Measurements from ENCODE around the gene CXCR2. TPM values are rescaled to one million over a fixed set of nuclear protein-coding genes. Genes with fewer than 3 reads are reported as not detected.
"Not testable (repeated sequence)": the region's sequence is repeated elsewhere in the genome, so short reads cannot be mapped to it uniquely, and the experiment has no call there.

Gene CXCR2
- 1.5 TPM for total RNA-seq
- long read RNA-seq, result 0 reads

GRCh38 chr2:218125626-218126080 is at the start of gene CXCR2:
TSS of gene CXCR2 (plus strand) at chr2:218126028. CDS start at chr2:218134802, 8,774 bp downstream.
- peak; percentile 73 for ATAC-seq
- peak; percentile 90 for DNase-seq (ENCODE audit: missing footprints)
- intact Hi-C loops (cut with DNase I), result no loop called here

GRCh38 chr2:218077464-218078216 is 48.2 kb upstream of the CXCR2 start:
- ATAC-seq (no peak), DNase-seq (ENCODE audit: missing footprints) (no peak)
- intact Hi-C loops (cut with DNase I), result no loop called here

DNA sequence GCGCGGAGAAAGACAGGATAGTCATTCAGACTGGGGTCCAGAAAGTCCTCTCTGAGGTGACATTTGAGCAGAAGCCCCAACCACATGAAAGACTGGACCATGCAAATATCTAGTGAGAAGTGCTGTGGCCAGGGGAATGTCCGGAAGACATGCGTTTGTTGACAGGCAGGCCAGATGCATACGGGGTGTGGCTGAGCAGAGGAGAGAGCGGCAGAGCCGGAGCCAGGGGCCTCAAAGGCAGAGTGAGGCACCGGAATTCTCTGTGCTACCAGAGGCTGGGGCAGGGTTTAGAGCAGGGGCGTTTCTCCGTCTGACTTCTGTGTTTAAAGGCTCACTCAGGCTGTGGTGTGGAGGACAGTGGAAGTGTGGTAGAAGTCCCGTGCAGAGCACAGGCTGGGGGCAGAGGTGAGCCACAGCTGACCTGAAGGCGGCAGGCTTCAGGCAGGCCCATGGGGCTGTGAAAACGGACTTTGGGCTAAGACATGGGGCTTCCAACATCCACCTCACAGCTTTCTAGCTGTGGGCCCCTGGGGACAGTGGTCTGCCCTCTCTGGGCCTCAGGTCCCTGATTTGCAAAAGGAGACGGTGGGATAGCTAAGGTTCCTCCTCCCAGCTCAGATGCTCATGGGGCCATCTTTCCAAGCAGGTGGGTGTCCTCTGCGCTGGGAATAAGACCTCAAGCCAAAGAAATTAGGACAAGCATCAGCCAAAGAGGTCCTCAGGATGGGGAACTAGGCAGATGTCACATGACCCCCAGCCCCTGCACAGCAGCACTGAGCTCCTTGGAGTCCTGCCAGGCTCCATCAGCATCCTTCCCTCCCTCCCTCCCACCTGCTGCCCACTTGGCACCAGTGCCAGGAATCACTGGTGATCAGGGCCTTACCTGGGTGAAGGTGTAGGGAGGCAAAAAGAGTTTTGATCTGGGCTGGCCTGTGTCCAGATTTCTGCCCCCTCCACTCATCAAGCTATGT is 45.6 kb upstream of the CXCR2 start:
- intact Hi-C loops (cut with DNase I), result no loop called here
- no peak for DNase-seq (ENCODE audit: missing footprints)

DNA sequence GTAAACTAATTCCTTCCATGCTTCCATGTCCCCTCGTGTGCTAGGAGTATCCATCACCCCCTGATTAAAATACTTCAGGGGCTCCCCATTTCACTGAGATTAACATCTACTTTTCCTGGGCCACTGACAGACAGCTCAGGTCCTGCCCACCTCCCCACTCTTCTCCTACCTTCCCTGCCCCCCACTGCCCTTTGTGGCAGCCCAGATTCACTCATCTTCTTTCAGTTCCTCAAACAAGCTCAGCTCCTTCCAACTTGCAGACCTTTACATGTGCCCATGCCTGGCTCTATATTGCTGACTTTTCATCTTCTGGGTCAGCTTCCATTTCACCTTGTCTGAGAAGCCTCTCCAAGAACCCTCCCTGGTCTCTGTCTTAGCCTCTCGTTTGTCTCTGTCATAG is 44.8 kb upstream of the CXCR2 start:
- intact Hi-C loops (cut with DNase I), result no loop called here
- no peak for DNase-seq (ENCODE audit: missing footprints)
- ATAC-seq, result no peak

More for the DNA sequence above, 45.6 kb upstream of the CXCR2 start:
- no peak for ATAC-seq

DNA sequence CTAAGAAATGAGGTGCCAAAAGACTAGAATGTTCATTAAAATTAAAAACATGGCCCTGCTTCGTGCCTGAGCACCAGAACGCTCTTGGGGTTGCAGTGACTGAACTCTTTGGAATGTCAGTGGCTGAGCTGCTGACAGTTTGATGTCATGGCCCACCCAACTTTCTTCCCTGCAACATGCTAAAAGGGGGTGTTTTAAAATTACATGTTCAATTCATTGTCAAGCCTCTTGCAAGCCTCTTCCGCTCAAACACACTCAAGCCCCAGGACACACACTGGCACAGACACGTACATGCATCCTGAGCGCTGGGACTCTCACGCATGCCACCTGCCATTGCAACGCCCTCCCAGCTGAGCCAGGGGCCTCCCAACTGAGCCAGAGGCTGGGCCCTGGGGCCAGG is 44.1 kb upstream of the CXCR2 start:
- no peak for DNase-seq (ENCODE audit: missing footprints)
- no peak for ATAC-seq
- intact Hi-C loops (cut with DNase I), result no loop called here

DNA sequence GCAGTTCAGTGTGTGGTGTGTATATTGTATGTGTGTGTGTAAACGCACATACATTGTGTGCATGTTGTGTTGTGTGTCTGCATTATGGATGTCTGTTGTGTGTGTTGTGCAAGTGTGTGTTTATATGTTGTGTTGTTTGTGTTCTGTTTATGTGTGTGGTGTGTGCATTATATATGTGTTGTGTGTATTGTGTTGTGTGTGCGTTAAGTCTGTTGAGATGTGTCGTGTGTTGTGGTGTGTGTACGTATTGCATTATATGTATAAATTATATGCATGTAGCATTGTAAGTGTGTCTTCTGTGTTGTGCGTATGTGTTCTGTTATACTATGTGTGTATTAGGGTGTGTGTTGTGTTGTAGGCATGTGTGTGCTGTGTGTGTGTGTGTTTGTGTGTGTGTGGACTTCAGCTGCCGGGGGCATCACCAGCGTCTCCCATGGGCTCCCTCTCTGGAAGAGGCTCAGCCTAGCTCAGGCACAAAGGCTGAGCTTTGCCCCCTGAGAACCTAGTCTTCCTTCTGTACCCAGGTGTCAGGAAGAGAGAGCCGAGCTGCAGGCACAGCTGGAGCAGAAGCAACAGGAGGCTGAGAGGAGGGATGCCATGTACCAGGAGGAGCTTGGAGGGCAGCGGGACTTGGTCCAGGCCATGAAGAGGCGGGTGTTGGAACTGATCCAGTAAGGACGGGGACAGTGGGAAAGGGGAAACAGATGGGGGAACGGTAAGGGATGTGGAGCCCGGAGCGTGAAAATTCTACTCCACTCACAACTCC is 43.1 kb upstream of the CXCR2 start:
- no peak for ATAC-seq
- intact Hi-C loops (cut with DNase I), result no loop called here
- DNase-seq (ENCODE audit: missing footprints), result no peak

DNA sequence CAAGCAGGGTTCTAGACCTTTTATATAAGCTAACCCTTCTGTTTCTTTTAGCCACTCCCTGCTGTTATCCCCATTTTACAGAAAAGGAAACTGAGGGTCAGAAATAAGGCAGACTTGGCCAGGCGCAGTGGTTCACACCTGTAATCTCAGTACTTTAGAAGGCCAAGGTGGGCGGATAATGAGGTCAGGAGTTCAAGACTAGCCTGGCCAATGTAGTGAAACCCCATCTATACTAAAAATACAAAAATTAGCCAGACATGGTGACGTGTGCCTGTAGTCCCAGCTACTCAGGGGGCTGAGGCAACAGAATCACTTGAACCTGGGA is 42.5 kb upstream of the CXCR2 start:
- intact Hi-C loops (cut with DNase I), result no loop called here
- DNase-seq (ENCODE audit: missing footprints), result no peak
- no peak for ATAC-seq

GRCh38 chr2:218086478-218086877 is 39.4 kb upstream of the CXCR2 start:
- intact Hi-C loops (cut with DNase I), result no loop called here
- DNase-seq (ENCODE audit: missing footprints) (no peak), ATAC-seq (no peak)

DNA sequence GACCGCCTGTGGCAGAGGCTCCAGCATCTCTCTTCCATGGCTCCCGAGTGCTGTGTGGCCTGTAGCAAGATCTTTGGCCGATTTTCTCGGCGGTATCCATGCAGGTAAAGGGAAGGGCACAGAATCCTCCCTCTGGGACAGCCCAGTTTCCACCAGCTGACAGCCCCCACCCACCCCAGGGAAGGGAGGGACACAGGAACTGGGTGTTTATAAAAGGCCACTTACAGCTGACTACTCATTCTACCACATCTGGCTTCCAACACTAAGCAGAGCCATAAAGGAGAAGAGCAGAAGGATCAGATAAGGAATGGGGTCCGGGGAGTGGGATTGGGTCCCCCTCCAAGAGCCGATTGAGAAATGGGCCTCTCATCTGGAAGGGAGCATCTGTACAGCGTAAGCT is 36.6 kb upstream of the CXCR2 start:
- DNase-seq (ENCODE audit: missing footprints), result no peak
- no peak for ATAC-seq
- intact Hi-C loops (cut with DNase I), result no loop called here

- intact Hi-C loops (cut with DNase I), result no loop called here
- ATAC-seq (no peak), DNase-seq (ENCODE audit: missing footprints) (no peak)
Observed at GRCh38 chr2:218091746-218092145, 34.1 kb upstream of the CXCR2 start.

- ATAC-seq, result no peak
- intact Hi-C loops (cut with DNase I), result no loop called here
- no peak for DNase-seq (ENCODE audit: missing footprints)
Observed at GRCh38 chr2:218093879-218094278, 31.9 kb upstream of the CXCR2 start.

GRCh38 chr2:218095853-218096252 is 30.0 kb upstream of the CXCR2 start:
- ATAC-seq (no peak), DNase-seq (ENCODE audit: missing footprints) (no peak)
- intact Hi-C loops (cut with DNase I), result no loop called here

- ATAC-seq (no peak), DNase-seq (ENCODE audit: missing footprints) (no peak)
- intact Hi-C loops (cut with DNase I), result no loop called here
Observed at GRCh38 chr2:218097975-218098374, 27.9 kb upstream of the CXCR2 start.

GRCh38 chr2:218108834-218109233 is 17.0 kb upstream of the CXCR2 start:
- DNase-seq (ENCODE audit: missing footprints); intact Hi-C loops (cut with DNase I); ATAC-seq: not testable (repeated sequence)

- DNase-seq (ENCODE audit: missing footprints); ATAC-seq; intact Hi-C loops (cut with DNase I): not testable (repeated sequence)
Observed at GRCh38 chr2:218121789-218122188, 4.0 kb upstream of the CXCR2 start.

- DNase-seq (ENCODE audit: missing footprints); intact Hi-C loops (cut with DNase I); ATAC-seq: not testable (repeated sequence)
Observed at GRCh38 chr2:218122286-218122685, 3.5 kb upstream of the CXCR2 start.

GRCh38 chr2:218123986-218124385 is 1.8 kb upstream of the CXCR2 start:
- intact Hi-C loops (cut with DNase I), result no loop called here
- DNase-seq (ENCODE audit: missing footprints) (no peak), ATAC-seq (no peak)

DNA sequence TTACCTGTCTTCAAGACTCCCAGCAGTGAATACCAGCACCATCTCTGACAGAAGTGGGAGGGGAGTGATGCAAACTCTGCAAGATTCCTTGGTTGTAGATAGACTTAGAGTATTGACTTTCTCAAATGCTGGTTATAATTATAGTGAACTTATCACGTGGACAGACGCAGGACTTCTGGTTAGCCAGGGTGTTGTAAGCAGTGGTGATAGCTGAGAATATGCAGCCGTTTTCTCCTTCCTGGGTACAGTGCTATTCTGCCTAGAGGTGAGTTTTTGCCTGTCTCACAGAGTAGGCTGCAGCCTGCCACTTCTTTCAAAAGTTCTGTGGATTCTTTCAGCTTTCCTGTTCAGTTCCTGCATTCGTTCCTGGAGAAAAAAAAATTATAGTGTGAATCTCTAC is 733 bp upstream of the CXCR2 start:
- ATAC-seq (peak; percentile 80), DNase-seq (ENCODE audit: missing footprints) (no peak)
- intact Hi-C loops (cut with DNase I), result no loop called here

DNA sequence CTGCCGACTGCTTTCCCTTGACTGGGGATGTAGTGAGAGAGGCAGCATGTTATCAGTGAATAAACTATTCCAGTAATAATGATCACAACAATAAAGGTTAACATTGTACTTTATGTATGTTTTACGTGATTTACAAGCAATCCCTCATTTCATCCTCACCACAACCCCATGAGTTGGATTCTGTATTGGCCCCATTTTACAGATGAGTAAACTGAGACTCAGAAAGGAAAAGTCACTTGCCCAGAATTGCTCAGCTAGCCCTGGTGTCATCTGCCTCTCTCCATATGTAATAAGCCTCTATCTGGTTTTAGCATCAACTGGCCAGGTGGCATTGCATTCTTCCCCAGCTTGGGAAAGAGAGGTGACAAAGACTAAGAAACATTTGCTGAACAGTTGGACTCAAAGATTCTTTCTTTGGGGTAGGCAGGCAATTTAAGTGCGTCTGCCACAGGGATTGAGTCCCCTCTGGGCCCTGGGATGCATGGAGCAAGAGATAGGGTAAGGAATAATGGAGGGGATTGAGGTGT is 2.2 kb downstream of the CXCR2 start:
- no peak for ATAC-seq
- intact Hi-C loops (cut with DNase I), result no loop called here
- no peak for DNase-seq (ENCODE audit: missing footprints)

Measured in Right ventricle myocardium inferior (tissue), 1 donor.